GM18870 (cell line): Measurements from ENCODE around the gene FRYL.
"Not testable (repeated sequence)": the region's sequence is repeated elsewhere in the genome, so short reads cannot be mapped to it uniquely, and the experiment has no call there.

Experiments used
- ATAC-seq: cut with Tn5 transposase; IDR thresholded peaks from one replicate; pipeline ENCODE4 v1.9.1; 2021; ENCODE audit warnings: moderate library complexity; ENCODE audit not compliant: unreplicated experiment

FRYL gene

DNA sequence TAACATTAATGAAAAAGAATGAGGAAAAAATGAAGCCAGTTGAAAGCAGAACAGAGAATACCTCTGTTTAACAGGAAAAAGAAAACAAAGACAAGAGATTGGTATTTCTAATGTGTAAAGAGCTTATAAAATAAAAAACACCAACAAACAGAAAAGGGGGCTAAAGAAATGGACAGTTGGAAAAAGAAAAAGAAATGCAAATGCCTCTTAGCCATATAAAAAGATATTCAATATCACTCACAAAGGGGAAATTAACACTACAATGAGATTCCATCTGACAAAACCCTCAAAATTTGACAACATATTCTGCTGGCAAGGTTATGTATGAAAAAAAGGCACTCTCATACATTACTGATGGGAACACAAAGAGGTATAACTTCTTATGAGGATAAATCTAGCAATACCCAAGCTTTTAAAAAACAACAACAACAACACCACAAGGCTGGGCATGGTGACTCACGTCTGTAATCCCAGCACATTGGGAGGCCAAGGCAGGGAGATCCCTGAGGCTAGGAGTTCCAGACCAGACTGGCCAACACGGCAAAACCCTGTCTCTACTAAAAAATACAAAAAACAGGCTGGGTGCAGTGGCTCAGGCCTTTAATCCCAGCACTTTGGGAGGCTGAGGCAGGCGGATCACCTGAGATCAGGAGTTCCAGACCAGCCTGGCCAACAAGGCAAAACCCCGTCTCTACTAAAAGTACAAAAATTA lies 75.8 kb downstream of the FRYL start:
- ATAC-seq: no peak

DNA sequence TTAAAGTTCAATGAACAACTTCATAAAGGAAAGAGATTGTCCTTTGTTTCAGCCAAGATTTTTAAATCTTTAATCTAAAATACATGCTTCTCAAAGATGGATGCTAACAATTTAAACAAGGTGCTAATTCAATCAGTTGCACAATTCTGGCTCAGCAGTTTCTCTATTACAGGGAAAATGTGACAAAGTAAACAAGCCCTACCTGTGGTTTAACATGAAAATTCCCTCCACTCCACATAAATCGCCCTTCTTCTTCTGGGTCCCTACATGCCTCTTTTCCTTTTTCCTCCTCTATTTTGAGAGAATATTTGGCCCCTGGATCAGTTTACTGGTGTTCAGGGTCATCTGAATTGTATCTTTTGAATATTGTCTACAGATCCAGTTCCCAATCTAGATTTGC lies 80.6 kb downstream of the FRYL start:
- peak; percentile 22 for ATAC-seq

DNA sequence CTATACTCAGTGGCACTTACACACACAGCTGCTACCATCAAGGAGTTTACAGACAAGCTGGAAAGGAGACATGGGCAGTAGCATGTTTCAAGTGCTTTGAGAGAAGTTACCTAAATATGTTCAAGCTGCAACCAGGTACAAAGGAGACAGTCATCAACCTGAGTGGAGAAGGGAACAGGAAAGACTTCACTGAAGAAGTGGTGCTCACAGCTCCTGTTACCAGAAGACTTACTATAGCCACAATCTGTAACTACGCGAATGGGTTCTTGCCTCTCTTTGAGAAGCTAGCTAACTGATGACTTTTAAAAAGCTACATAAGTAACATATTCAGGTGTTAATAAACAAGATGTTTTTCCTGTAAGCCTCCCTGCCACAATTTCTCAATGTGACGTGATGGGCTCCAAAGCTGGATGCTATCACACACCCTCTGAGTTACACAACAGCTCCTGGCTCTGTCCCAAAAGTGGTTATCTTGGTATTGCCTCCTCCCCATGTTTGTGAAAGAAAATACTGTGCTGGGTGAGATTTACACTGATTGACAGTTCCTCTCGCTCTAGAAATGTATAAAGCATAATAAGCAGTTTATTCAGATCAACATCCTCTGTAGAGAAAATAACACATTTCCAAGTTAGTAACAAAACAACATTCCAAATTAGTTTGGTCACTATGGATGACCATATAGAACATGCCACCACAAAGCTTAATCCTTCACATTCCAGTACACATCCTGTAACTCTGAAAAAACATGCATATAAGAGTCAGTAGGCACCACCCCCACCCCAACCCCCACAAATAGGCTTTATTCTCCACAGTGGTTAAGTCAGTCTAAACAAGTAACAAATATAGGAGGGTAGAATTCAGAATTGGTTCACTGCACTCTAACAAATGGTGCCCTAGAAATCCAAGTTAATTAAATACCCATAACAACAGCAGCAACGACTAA lies 81.8 kb downstream of the FRYL start:
- ATAC-seq: no peak

DNA sequence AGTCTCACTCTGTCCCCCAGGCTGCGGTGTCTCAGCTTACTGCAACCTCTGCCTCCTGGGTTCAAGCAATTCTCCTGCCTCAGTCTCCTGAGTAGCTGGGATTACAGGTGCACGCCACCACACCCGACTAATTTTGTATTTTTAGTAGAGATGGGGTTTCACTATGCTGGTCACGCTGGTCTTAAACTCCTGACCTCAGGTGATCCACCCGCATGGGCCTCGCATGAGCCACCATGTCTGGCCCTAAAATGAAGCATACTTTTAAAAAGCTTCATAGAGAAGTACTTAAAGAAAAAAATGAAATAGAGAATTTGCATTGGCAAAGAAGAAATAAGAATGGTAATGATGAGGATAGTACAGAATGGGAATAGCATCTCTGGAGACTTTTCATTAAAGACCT lies 82.6 kb downstream of the FRYL start:
- not testable (repeated sequence) for ATAC-seq

DNA sequence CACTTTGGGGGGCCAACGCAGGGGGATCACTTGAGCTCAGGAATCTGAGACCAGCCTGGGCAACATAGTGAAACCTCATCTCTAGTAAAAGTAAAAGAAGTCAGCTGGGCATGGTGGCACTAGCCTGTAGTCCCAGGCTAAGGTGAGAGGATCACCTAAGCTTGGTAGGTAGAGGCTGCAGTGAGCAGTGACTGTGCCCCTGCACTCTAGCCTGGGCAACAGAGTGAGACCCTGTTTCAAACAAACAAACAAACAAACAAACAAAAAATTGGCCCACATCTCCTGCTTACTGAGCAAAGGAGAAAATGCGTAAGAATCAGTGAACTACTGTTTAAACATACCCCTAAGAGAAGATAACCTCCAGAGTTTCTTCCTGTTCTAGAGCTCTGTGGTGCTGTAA lies 85.3 kb downstream of the FRYL start:
- ATAC-seq: no peak

DNA sequence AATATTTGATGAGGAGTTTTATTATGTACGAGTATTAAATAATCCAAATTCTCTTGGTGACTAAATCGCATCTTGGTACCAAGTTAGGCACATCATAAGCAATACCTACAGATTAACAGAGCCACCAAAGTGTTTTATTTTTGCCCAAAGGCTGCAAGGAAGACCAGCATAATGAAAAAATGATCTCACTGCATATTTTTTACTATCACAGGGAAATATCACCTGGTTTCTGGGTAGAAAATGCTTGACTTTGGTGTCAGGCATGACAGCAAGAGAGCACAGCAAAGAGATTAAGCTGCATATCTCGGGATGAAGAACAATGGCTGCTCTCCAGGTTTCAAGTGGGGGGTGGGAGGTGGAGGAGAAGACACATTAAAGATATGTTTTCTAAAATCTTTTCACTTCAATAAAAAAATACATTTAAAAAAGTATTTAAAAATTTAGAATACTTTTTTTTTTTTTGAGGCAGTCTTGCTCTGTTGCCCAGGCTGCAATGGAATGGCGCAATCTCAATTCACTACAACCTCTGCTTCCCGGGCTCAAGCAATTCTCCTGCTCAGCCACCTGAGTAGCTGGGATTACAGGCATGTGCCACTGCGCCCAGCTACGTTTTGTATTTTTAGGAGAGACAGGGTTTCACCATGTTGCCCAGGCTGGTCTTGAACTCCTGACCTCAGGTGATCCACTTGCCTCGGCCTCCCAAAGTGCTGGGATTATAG lies 86.1 kb downstream of the FRYL start:
- no peak for ATAC-seq

DNA sequence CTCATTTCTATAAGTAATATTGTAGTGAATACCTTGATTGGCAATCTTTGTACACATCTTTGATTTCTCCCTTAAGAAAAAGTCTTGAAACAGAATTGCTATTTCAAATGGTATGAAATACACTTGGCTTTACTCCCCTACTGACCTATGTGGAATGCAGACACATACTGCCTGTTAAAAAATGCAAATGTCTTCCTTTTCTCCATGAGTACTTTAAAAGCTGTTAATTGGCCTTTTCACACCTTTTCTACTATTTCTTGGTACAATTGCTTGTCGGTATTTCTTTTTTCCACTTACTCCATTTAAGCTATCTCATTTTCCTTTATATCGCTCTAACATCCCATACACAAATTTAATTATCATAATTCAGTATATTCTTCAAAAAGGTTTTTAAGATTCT lies 87.2 kb downstream of the FRYL start:
- no peak for ATAC-seq

DNA sequence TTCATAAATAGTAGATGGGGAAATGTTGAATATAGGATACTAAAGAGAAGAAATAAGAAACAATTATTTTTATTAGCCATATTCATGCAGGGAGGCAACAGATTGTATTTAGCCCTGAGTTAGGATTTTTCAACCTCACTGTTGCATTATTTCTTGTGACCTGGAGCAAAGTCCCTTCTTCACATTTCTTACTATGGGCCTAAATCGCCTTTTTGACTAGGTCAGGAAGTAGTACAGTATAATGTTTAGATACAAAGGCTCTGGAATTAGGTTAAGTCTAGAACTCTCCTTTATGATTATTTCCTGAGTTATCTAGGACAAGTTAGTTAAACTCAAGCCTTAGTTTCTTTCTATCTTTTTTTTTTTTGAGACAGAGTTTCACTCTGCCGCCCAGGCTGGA lies 88.0 kb downstream of the FRYL start:
- ATAC-seq: no peak

DNA sequence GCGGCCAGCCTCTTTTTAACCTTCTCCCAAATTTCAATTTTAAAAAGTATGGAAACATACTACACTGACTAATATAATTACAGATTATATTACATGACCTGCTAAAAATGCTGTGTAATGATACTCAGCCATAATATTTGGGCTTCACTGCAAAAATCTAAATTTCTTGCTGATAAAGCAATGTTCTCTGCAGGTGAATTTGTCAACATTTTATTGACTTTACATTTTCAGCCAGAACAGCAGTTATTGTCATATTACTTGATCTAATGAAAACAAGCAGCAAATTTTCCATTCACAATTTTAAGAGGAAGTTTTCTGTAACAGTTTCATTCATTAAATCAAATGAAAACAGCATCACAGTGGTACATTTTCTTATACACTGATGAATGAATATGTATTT lies 91.1 kb downstream of the FRYL start:
- ATAC-seq: no peak

DNA sequence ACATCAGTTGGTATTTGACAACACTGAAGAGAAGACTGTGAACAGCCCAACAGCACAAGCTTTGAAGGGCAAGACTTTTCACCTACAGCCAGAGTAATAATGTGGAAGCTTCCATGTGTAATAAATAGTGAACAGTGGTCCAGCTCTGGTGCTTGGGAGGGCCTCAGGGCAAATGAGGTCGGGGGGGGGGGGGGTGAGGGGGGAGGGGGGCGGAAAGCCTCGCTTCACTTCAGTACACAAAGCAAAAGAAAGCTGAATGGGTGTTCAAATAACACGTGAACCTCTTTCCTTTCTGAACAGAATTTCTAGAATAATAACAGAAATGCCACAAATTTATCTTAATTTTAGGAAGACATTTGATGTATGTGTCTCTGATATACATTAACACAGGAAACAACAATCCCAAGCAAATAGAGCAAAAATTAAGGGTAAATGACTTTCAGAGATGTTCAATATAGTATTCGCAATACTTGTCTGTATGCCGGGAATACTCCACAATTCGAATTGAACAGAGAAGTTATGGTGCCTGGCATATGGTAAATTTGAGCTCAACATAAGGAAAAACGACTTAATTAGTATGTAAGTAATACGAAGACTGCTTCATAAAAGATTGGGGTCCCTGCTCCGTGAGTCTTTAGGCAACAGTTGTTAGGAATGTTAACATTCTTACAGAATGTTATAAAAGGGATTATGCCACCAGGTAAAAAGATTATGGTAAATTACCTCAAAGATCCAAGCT lies 92.6 kb downstream of the FRYL start:
- ATAC-seq: no peak

DNA sequence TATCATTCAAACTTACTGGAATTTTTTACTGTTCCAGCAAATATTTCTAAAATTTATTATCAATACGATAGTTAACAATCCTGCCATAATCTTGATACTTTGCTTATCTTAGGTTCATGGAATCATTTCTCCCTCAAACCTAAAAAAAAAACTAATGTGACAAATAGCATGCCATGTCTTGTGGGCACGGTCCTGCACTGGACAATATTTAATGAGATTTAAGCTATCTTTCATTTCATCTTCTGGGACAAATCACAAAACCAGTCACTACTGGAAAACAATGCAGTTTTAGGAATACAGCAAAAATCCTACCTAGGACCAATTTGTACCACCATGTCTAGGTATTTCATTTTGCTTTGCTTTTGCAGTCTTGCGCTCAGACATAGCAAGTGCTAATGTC lies 93.7 kb downstream of the FRYL start:
- no peak for ATAC-seq

DNA sequence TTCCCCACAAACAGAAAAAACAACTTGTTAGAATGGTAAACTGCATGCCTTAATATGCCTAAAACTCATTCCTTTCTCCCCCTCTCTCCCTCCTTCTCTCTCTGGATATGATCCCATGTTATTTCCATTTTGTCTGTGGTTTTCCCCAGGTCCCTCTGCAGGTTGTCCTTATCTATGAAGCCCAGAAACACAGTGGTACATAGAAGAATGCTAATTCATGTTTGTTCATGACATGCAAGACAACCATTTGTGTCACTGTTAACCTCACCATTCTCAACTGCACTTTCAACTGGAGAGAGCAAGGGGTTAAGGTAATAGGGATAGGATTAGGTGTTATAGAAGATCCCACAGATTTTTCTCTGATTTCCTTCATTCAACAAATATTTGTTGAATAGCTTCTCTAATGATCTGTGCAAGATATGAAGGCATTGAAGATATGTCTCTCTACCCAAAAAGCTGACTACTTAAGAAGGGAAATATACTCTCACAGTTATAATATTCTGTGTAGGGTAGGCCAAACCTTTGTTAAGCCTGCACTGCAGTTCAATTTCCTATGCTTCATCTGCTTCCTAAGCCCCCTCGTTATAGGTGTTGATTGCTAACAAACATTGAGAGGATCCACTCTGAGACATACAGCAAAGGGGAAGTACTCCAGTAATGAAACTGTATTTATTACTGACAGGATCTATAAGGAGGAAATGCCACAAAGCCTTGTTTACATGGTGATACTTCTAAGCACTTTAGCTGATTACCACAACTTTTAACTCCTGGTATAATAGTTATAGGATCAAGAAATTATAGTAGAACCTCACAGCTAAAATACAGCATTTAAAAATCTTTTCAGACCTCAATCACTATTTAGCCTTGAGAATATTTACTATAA lies 96.1 kb downstream of the FRYL start:
- ATAC-seq: peak; percentile 77

DNA sequence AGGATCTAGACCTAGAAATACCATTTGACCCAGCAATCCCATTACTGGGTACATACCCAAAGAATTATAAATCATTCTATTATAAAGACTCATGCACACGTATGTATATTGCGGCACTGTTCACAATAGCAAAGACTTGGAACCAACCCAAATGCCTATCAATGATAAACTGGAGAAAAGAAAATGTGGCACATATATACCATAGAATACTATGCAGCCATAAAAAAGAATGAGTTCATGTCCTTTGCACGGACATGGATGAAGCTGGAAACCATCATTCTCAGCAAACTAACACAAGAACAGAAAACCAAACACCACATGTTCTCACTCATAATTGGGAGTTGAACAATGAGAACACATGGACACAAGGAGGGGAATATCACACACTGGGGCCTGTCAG lies 97.2 kb downstream of the FRYL start:
- ATAC-seq: not testable (repeated sequence)

DNA sequence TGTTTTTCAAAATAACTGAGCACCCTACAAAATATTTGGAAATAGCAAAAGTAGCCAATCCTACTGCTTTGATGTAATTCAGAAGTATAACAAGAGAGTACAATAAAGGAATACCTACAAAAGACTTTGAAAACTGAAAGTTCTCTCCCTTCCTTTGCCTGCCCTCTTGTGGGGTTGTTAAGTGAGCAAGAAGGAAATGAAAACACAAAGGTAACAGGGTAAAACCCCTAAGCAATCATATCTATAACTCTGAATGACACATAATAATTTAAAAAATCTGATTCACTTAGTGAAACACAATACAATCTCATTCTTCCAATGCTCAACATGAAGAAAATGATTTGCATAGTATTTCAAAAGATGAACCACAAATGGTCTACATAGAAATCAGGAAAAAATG lies 98.2 kb downstream of the FRYL start:
- ATAC-seq: peak; percentile 91

DNA sequence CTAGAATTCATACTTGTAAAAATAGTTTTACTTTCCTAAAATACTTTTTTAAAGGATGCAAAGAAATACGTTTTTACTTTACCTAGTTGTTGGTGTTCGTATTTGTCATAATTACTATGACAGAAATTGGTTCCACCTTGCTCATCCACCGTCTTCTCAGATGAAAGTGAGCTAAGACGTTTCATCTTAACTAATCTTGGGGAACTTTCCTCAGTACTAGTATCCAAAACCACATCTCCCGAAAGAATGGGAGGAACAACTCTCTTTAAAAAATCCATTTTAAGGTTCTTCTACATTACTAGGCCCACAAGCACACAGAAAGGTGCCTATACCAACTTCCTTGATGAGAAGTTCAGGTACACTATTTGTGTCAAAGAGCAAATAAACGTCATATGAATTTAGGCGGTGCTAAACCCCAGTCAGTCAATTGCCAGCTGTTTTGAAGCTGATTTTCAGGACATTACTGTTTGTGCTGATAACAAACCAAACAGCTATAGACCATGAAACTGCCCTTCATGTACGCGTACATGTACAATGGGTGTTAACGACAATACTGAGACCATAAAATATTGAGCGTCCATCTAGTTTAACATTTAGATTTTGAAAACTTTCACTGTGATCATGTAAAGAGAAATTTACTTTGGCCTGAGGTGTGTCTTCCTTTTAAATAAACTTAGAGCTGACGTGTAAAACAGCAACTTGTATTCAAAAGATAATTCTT lies 99.1 kb downstream of the FRYL start:
- ATAC-seq: no peak

DNA sequence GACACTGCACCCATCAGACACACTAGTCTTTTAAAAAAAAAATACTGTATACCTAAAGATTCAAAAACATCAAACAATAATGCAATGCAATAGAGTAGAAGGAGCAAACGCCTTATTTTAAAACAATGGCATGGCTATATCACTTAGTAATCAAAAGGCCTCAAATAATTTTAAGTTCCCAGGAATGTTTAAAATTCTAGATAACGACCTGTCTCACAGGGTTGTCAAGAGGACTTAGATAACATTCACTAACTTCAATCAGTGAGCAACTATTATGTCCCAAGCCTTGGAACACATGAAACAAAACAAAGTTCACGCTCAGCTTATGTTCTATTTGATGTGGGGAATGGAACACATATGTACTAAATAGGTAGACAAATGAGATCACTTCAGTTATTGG lies 106.5 kb downstream of the FRYL start:
- ATAC-seq: no peak

DNA sequence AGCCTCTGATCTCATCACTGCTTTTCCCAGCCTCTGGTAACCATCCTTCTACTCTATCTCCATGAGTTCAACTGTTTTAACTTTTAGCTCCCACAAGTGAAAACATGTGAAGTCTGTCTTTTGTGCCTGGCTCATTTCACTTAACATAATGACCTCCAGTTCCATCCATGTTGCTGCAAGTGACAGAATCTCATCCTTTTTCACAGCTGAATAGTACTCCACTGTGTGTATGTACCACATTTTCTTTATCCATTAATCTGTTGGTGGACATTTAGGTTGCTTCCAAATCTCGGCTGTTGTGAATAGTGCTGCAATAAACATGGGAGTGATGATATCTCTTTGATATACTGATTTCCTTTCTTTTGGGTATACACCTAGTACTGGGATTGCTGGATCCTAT lies 109.5 kb downstream of the FRYL start:
- ATAC-seq: no peak

DNA sequence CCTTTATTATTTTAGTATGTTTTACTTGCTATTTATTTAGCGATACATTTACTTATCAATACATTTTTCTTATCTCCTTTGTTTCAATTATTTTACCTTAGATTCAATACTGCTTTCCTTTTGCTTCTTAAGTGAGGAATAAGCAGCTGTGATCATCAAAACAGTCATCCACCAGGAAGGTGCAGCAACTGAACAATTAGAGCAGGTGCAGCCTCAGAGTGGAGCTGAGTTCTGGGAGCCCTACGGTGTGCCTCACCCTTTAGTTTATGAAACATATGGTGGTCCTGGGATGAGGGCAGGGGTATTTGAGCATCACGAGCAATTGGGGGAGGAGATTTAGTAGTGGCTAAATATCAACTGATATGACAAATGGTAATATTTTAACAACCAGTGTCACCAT lies 111.0 kb downstream of the FRYL start:
- no peak for ATAC-seq

DNA sequence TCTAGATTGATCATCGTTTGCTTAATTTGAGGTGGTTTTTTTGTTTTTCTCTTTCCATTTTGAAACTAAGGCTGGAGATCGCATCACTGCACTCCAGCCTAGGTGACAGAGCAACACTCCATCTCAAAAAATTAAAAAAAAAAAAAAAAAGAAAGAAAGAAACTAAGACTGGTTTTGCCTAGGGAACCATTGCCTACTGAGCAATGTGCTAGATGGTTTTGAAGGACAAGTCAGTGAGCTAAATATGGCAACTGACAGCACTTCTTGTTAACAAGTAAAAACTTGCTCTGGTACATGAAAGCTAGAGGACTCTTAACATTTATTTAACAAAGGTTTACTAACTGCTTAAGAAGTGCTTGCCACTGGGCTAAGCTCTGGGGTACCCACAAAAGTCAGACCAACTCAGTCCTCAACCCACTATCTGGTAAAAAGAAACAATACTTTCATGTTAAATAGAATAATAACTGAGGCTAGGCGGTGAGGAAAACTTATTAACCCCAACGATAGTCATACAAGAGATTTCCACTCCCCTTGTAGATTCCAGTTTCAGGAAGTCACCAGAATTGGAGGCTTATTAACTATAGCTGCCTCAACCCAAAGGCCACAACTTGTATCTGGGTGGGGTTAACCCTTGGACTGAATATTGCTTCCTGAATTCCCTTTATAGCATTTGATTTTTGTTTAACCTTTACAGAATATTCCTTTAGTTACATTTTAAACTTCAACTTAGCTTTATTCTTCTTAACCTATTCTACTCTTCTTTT lies 111.6 kb downstream of the FRYL start:
- ATAC-seq: no peak
